GM18873 (cell line): Measurements from ENCODE around the gene GOLGA6L2.
"Not testable (repeated sequence)": the region's sequence is repeated elsewhere in the genome, so short reads cannot be mapped to it uniquely, and the experiment has no call there.

ENCODE experiments used
- ATAC-seq: cut with Tn5 transposase; IDR thresholded peaks from one replicate; pipeline ENCODE4 v1.9.1; 2021; ENCODE audit warnings: mild to moderate bottlenecking, moderate library complexity, moderate number of reproducible peaks; ENCODE audit not compliant: unreplicated experiment, low FRiP score

The GOLGA6L2 gene

GRCh38 chr15:23447107-23447500 is at the start of gene GOLGA6L2:
Gene GOLGA6L2 (minus strand): TSS chr15:23447243. CDS start chr15:23447181, 62 bp downstream.
- ATAC-seq, result no peak

GRCh38 chr15:23484870-23485269 is 37.8 kb upstream of the GOLGA6L2 start:
- no peak for ATAC-seq

- ATAC-seq, result no peak
Measured at GRCh38 chr15:23483821-23484299, 36.8 kb upstream of the GOLGA6L2 start.

- ATAC-seq, result no peak
Measured at GRCh38 chr15:23482764-23483489, 35.9 kb upstream of the GOLGA6L2 start.

GRCh38 chr15:23482228-23482627 is 35.2 kb upstream of the GOLGA6L2 start:
- no peak for ATAC-seq

- ATAC-seq, result no peak
Measured at GRCh38 chr15:23477920-23478319, 30.9 kb upstream of the GOLGA6L2 start.

- ATAC-seq, result no peak
Measured at GRCh38 chr15:23472678-23473077, 25.6 kb upstream of the GOLGA6L2 start.

GRCh38 chr15:23472033-23472432 is 25.0 kb upstream of the GOLGA6L2 start:
- ATAC-seq, result no peak

- no peak for ATAC-seq
Measured at GRCh38 chr15:23467110-23467600, 20.1 kb upstream of the GOLGA6L2 start.

GRCh38 chr15:23457890-23458289 is 10.8 kb upstream of the GOLGA6L2 start:
- no peak for ATAC-seq

GRCh38 chr15:23446215-23447106 is 582 bp downstream of the GOLGA6L2 start:
- ATAC-seq, result no peak

GRCh38 chr15:23444269-23444668 is 2.8 kb downstream of the GOLGA6L2 start:
- ATAC-seq, result no peak

- ATAC-seq, result no peak
Measured at GRCh38 chr15:23441204-23441603, 5.8 kb downstream of the GOLGA6L2 start.

- no peak for ATAC-seq
Measured at GRCh38 chr15:23440596-23440995, 6.4 kb downstream of the GOLGA6L2 start.

GRCh38 chr15:23439513-23439912 is 7.5 kb downstream of the GOLGA6L2 start:
- no peak for ATAC-seq

GRCh38 chr15:23438816-23439466 is 8.1 kb downstream of the GOLGA6L2 start:
- ATAC-seq, result no peak

GRCh38 chr15:23437673-23438072 is 9.4 kb downstream of the GOLGA6L2 start:
- ATAC-seq, result no peak

GRCh38 chr15:23437146-23437545 is 9.9 kb downstream of the GOLGA6L2 start:
- ATAC-seq, result no peak

GRCh38 chr15:23436421-23436820 is 10.6 kb downstream of the GOLGA6L2 start:
- ATAC-seq, result no peak

GRCh38 chr15:23434699-23435098 is 12.3 kb downstream of the GOLGA6L2 start:
- ATAC-seq, result not testable (repeated sequence)

- ATAC-seq, result not testable (repeated sequence)
Measured at GRCh38 chr15:23425327-23425726, 21.7 kb downstream of the GOLGA6L2 start.
